H1 (cell line): ENCODE measurements around the gene DAPK2. TPM values are rescaled to one million over a fixed set of nuclear protein-coding genes. Genes with fewer than 3 reads are reported as not detected.

ENCODE experiments used
- CTCF ChIP-seq, 3 experiments: IDR thresholded peaks; 1 replicate in 2 of 3; 2 replicates in 1 of 3; pipeline versions ENCODE4 v1.5.1 to v1.6.1; 2011; ENCODE audit warnings: low read length in 3 of 3, mild to moderate bottlenecking in 3 of 3, inconsistent platforms in 2 of 3, low read depth in 1 of 3, moderate library complexity in 1 of 3; ENCODE audit not compliant: insufficient read depth in 1 of 3; ENCODE audit errors: control extremely low read depth in 1 of 3
- EGR1 ChIP-seq: IDR thresholded peaks from 2 replicates; pipeline ENCODE4 v1.6.1; 2011; ENCODE audit warnings: low read depth, low read length, borderline replicate concordance
- MAFK ChIP-seq: IDR thresholded peaks from 2 replicates; pipeline ENCODE4 v1.6.1; 2012; ENCODE audit warnings: low read depth, mild to moderate bottlenecking, improper control_type of control experiment, low read length
- NRF1 ChIP-seq: IDR thresholded peaks from 2 replicates; pipeline ENCODE4 v1.6.1; 2011; ENCODE audit warnings: mild to moderate bottlenecking, low read depth, low read length, improper control_type of control experiment
- PHF8 ChIP-seq: fragments of 200-600 bp; sonication (generic); conservative IDR thresholded peaks from 2 replicates; pipeline ENCODE4 v1.7.1; 2012; ENCODE audit warnings: low read depth, mild to moderate bottlenecking, inconsistent platforms, low read length, moderate library complexity
- polyA plus RNA-seq, 7 experiments: library from polyadenylated mRNA; depleted of rRNA in 3 of 7; stranded (reverse) in 5 of 7; unstranded in 2 of 7; fragments of >200 nt in 5 of 7; fragments of 200-250 nt in 2 of 7; gene quantifications; 1 replicate in 5 of 7; 2 replicates in 1 of 7; 4 replicates in 1 of 7; pipeline versions ENCODE4 v1.2.1 to v1.2.3, GENCODE V29; 2011 to 2013; ENCODE audit warnings: missing spikeins in 2 of 7, mixed read lengths in 2 of 7
- total RNA-seq: library from RNA; stranded (reverse); fragmentation: NEBNext Ultra II Directional; extraction: Animal tissue kit (Norgen Biotek cat#: 25700); gene quantifications from 2 replicates; pipeline ENCODE4 v1.2.1, GENCODE V29; 2021

DAPK2 gene
- total and polyA plus RNA-seq, 2 of the 8 experiments (the other 6 are each of a cell fraction or from before 2014, with no cell fraction given), result 1.8 to 2.9 TPM

- TF ChIP-seq CTCF (IDR thresholded peaks at IDR 0.05; ENCODE audit: control extremely low read depth in 1 of 3, insufficient read depth in 1 of 3, low read depth in 1 of 3, low read length in 3 of 3) (no peak), PHF8 (no peak), NRF1 (no peak), MAFK (no peak), EGR1 (no peak)
These were observed 2.6 kb upstream of the DAPK2 start (continued) for GRCh38 chr15:64048781-64049460.
